HG02763 (cell line): ENCODE results near the gene CEPT1.
A peak's percentile ranks its signal among the peaks of the same experiment; 100 is the strongest.
"Not testable (repeated sequence)": the region's sequence is repeated elsewhere in the genome, so short reads cannot be mapped to it uniquely, and the experiment has no call there.

Source experiments
- ATAC-seq: cut with Tn5 transposase; IDR thresholded peaks from one replicate; pipeline ENCODE4 v1.9.1; 2021; ENCODE audit warnings: mild to moderate bottlenecking, moderate library complexity; ENCODE audit not compliant: unreplicated experiment

The CEPT1 gene

DNA sequence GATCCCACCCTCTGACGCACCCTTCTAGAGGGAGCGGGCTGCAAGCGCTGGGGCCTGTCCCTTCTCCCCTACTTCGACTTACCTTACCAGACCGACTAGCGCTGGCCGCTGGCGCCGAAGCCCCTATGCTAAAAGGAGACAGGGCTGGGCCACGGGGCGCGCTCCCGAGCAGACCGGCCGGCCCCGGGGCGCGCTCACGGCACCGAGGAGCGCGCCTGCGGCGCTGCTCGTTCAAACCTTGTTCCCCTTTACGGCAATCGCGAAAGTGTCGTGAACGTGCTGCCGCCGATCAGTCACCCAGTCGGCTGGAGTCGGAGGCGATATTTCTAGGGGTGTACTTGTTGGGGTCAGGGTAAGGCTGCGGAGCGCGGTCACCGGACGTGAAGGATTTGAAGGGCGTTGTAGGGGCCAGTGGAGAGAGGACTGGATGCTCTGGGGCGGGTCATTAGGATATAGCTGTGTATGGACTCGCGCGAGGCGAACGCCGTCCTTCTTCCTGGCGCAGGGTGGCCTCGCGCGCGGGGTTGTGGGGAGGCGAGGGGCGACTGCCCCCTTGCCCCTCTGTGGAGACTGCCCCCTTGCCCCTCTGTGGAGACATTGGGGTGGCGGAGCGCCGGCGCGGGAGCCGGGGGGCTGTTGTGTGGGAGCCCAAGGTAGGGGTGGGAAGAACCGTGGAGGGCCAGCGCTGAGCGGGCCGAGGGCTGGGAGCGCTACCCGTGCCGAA is at the start of gene CEPT1, which contains the start of gene DRAM2:
Gene CEPT1 (plus strand): TSS at position 268 of the 724 bp plus-strand sequence. CDS start 7,492 bp downstream, outside the sequence.
Gene DRAM2 (minus strand): TSS at position 138 of the 724 bp plus-strand sequence. CDS start 8,539 bp downstream, outside the sequence.
- peak; percentile 67 for ATAC-seq

DNA sequence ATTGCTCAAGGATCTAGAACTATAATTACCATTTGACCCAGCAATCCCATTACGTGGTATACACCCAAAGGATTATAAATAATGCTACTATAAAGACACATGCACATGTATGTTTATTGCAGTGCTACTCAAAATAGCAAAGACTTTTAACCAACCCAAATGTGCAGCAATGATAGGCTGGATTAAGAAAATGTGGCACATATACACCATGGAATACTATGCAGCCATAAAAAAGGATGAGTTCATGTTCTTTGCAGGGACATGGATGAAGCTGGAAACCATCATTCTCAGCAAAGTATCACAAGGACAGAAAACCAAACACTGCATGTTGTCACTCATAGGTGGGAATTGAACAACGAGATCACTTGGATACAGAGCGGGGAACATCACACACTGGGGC is 44.6 kb upstream of the CEPT1 start:
- not testable (repeated sequence) for ATAC-seq

DNA sequence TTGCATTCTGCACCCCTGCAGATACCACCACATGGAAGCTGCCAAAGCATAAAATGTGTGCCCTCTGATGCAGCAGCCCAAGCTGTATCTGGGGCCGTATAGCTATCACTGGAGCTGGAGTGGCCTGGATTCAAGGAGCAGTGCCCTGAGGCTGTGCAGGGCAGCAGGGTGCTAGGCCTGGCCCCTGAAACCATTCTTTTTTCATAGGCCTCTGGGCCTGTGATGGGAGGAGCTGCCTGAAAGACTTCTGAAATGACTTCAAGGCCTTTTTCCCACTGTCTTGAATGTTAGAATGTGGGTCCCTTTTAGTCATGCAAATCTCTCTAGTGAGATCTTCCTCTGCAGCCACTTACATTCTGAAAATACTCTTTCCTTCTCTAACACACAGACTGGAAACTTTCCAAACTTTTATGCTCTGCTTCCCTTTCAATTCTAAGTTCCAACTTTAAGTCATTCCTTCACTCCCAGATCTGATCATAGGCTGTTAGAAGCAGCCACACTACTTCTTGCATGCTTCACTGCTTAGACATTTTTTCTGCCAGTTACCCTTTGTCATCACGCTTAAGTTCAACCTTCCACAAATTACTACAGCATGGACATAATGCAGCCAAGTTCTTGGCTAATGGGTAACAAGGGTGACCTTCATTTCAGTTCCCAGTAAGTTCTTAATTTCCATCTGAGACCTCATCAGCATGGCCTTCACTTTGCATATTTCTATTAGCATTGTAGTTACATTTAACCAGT is 42.5 kb upstream of the CEPT1 start:
- ATAC-seq, result no peak

DNA sequence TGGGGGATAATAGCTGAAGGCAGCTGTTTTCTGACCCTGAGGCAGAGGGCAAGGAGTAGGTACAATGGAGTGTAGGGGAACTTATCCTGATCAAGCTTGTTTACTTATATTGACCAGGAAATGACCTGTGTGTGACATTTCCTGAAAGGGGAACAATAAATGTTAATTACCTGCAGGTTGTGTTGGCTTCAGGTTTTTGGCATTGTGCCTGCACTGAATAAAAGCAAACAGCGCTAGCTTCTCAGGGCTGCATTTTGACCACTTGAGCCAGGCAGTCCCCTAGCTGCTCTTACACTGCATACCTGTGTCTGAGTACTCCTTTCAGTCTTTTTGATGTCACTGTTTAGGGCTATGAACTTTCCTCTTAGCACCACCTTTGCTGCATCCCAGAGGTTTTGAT is 40.7 kb upstream of the CEPT1 start:
- ATAC-seq, result no peak

DNA sequence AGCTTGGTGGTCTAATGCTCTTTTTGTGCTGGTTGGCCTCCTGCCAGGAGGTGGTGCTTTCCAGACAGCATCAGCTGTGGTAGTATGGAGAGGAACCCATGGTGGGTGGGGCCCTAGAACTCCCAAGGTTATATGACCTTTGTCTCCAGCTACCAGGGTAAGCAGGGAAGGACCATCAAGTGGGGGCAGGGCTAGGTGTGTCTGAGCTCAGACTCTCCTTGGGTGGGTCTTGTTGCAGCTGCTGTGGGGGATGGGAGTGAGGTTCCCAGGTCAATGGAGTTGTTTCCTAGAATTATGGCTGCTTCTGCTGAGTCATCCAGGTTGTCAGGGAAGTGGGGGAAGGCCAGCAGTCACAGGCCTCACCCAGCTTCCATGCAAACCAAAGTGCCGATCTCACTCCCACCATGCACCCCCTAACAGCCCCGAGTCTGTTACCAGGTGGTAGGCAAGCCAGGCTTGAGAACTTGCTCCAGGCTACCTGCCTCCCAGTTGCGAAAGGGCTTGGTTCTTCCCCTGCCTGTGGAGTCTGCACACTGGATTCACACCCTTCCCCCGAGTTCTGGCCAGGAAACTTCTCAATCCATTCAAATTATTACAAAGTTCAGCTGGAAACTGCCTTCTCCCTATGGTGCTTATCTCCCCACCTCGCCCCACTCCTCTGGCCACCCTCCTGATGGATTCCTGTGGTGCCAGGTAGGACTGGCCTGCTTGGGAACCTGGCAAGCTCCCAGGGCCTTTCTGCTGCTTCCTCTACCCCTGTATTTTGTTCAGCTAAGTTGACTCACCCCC is 38.0 kb upstream of the CEPT1 start:
- ATAC-seq, result no peak

DNA sequence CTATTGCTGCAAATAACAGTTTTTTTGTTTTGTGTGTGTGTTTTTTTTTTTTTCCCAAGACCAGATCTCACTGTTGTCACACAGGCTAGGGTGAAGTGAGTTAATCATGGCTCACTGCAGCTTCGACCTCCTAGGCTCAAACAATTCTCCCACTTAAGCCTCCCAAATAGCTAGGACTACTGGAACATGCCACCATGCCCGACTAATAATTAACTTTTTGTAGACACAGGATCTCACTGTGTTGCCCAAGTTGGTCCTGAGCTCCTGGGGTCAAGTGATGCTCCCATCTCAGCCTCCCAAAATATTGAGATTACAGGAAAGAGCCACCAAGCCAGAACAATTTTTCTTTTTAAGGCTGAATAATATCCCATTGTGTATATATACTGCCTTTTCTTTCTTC is 35.0 kb upstream of the CEPT1 start:
- ATAC-seq, result no peak

DNA sequence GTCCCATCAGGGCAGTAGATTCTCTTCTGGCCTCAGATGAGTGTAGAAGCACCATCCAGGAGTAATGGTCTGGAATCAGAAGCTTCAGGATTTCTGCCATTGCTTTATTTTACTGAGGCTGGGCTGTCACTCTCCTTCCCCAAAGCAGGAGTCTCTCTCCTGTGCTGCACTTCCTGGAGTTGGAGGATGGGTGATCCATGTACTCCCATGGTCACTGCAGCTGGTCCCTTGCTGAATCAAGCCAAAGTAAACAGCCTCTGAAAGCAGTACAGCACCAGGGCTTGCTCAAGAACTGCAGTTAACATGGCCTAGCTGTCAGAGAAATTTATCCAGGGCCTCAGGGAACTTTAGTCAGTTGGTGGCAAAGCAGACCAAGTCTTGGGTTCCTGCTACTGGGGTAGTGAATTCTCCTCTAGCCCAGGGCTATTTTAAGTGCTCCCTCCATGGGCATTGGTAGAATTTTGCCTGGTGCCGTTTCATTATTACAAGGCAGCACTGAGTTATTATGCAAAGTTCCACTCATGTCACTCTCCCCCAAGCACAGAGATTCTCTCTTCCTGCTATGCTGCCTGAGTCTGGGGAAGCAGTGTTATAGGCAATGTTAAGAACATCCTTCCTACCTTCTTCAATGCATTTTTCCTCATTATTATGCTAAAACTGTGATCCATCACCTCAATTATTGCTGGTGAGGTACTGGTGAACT is 29.7 kb upstream of the CEPT1 start:
- no peak for ATAC-seq

DNA sequence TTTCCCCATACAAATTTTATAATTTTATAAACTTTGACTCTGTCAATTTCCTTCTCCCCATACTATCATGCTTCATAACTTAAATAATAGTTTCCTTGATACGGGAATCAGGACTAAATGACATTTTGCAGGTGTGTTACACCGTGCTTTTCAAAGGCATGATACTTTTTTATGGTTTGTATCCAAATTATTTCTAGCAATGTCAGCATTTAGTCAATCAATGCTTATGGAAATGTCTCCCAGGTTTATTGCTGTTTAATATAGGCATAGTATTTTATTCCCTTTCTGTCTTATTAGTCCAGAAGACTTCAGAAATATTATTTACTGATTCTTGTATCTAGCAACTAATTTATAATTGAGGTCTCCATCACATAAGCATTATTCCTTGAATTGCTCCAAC is 23.5 kb upstream of the CEPT1 start:
- no peak for ATAC-seq

DNA sequence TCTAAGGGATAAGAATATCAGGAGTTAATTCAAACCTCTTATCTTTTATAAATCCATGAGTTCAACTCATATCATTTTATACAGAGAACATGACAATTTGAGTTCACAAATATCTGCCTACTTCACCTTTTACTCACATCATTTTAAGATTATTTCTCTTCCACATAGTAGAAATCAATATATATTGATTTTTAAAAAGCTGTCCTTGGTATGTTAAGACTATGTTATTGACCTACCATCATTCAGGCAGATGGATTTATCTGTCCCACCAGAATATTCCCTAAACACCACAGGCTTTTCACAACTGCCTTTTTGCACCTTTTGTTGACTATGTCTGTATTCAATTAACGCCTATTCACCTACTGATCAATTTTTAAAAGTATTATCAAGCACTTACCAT is 13.7 kb upstream of the CEPT1 start:
- no peak for ATAC-seq

DNA sequence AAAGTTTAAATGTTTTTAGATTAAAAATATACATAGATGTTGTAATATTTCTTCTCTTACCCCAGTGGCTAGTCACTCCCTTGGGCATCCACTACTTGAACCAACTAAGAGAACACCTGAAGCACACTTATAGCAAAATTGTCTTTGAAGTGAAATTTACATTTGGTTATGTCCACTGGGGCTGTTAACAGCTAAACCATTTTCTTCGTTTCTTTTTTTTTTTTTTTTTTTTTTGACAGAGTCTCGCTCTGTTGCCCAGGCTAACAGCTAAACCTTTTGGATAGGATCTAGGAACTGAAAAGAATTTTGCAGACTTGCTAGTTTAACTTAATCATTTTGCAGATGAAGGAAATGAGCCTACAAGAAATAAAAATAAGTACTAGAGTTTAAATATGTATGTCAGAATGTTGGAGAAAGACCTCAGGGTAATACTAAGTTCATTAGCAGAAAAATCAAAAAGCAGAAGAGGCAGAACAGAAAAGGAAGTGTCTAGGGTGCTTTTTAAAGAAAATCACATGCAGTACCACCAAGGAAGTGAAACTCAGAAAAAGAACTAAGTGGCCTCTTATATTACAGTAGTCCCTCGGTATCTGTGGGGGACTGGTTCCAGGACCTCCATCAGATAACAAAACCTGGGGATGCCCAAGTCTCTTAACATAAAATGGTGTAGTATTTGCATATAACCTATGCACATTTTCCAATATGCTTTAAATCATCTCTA is 11.9 kb upstream of the CEPT1 start:
- ATAC-seq, result peak; percentile 82

DNA sequence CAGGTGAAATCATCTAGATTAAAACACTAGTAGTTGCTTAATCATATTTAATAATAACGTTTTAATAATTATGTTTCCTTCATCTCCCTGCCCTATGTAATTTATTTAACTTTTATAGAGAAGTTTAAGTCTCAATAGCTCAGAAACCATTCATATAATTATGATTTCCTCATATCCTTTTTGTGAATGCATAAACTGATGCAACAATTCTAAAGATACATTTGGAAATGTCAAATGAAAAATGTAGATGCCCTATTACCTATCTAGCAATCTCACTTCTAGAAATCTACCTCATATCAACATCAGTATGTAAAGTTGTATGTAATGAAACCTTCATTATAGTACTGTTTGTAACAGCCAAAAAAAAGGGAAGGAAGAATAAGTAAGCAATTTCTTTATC is 10.6 kb upstream of the CEPT1 start:
- ATAC-seq, result no peak

DNA sequence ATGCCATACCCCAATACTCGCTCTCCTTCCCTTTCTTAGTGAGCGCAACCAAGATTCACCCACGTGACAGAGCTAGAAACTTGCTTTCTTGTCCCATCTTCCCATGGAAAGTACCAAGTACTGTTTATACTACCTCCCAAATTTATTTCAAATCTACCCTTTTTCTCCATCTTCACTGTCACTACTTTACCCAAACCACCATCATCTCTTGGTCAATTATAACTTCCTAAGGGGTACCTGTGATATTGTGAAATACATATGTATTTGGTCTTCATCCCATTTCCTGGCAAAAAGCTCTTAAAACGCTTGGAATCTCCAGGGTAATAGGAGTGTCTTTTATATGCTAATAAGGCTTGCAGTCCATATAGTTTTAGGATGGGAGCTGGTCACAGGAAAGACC is 8.3 kb upstream of the CEPT1 start:
- no peak for ATAC-seq

DNA sequence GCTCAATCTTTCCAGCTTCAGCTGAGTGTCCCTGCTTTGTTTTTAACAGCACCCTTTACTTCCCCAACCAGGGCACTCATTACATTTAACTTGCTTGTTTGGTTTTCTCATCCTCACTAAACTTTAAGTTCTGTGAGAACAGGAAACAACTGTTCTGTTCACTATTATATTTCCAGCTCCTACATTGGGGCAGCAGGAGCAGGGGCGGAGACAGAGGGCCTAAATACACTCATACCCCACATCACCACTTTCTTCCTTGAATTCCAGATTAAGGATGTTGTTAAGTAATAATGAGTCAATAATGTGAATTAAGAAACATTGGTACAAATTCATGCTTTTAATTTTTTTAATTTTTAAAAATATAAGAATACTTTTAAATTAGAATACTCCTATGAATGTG is 6.2 kb upstream of the CEPT1 start:
- no peak for ATAC-seq

DNA sequence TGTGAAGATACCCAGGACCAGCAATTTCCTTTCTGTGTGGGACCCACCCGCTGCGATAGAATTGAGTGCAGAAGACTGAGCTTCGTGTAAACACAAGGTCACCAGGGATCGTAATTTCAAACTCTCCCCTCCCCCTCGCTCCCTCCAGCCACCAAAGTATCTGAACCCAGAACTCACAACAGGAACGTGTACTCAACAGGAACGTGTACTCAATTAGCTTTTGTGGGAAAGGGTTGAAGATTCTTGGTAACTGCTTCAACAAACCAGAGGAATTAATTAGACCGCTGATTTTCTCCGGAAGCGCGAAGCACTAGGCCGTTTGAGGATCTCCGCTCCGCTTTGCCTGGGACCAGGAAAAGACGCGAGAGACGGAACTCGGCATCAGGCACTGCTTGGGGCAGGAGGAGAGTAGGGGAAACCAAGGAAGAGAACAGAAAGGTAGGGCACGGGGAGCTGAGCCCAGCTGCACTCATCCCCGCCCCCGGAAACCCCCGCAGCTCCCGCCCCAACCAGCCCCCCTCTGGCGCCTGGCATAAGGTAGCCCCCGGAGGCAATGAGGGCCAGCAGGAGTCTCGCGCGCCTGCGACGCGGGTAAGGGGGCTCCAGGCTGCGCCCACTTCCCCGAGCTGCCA is 583 bp upstream of the CEPT1 start:
- peak; percentile 26 for ATAC-seq

DNA sequence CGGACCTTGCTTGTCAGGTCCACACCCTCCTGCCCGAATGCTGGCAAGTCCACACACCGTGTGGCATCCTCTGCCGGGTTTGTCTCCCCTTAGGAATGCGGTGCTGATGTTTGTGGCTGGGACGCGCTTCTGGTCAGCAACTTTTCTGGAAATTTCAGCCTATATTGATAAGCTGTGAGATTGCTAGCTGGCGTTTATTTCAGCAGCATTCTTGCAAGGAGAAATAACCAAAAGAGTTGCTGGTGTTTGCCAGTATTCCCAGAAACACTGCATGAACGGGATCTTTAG is 601 bp downstream of the CEPT1 start:
- ATAC-seq, result no peak

DNA sequence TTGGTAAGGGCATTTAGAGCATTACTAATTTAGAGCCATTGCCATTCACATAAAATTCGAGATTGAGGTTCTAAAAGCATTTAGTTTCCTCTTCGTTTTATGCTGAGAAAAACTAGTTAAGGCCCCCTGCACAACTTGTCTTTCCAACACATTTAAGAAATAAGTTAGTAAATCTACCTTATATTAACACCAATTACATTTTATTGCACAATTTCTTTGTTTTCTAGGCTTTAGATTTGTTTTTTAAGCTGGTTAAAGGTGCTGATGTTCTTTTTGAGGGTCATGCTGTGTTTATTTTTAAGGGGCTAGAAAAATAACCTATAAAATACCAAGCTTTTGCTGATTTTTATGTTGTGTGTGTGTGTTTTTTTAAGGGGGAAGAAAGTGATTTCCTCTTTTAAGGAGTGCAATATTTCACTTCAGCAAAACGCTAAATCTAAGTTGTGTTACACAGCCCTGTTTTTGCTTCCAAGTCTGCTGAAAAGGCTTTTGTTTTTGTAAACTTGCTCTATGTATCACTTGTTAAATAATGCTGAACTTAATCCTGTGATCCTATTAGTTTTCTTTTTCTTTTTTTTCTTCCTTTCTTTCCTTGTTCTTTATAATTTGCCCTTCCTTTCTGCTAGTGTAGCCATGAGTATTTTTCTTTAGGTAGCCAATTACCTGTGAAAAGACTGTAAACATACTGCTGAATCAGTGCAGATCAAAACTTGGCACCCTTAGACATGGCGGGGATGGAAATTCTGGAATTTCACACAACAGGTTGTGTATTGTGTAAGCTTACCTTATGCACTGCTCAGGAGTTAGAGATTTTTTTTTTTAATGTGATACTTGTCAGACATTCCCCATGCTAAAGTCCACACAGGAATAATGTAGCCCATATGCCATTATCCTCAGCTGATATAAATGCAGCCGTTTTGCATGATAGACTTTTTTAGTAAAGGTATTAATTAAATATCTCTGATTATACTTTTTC is 1.5 kb downstream of the CEPT1 start:
- no peak for ATAC-seq

DNA sequence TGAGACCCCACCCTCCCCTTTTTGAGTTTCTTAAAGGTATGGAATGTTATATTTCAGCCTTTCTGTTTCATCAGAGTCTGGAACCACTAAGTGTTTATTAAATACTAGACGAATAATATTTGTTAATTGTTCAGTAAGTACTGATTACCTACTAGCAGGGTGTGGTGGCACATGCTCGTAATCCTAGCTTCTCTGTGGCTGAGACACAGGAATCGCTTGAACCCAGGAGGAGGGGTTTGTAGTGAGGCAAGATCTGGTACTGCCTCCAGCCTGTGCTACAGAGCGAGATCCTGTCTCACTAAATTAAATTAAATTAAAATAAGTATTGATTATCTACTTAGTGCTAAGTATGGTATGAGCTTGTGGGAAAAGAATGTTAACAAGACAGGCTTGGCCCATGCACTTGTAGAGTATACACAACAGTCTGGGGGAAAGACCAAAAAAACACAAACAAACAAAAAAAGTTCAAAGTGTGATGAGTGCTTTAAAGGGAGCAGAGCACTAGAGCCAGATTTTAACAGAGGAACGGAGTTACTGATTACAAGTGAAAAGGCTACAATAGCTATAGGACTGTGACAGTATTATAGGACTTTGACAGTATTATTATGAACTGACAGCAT is 2.4 kb downstream of the CEPT1 start:
- ATAC-seq, result no peak

DNA sequence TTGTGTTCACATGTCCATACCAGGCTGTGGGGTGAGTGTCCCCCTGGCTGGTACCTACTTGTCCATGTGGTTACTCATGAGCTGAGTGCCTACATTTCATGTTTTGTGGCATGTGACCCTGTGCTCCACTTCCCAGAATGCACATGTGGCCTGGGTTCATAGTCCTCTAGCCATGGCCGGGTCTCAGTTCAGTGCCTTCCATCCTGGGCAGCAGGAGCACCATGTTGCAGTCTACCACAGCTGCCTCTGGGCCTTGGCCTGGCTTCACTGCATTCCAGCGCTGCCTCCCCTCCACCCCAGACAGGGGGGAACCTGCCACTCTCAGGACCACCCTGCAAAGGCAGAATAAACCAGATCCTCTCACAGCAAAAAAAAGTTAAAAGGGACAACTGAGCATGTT is 5.5 kb downstream of the CEPT1 start:
- no peak for ATAC-seq
